Measurements from ENCODE around the gene PIP5K1C.

The PIP5K1C gene

GRCh38 chr19:3700242-3701032, at the start of gene PIP5K1C:
TSS of gene PIP5K1C (minus strand) at chr19:3700468. CDS start at chr19:3700390, 78 bp downstream.
- Histone ChIP-seq H3K27ac (peak within 1 kb of the TSS; percentile 68), H3K36me3 (peaks cover 5% of the 10 kb centered on the region), H3K4me1 (ENCODE audit: control insufficient read depth in 1 of 2, insufficient read depth in 1 of 2, low read depth in 1 of 2, low read length in 1 of 2) (peaks cover 11 to 19% of the 10 kb centered on the region in 2 experiments), H3K9me3 (no peaks in the 10 kb centered on the region), H3K27me3 (peaks cover 10% of the 10 kb centered on the region), H3K4me3 (ENCODE audit: low read depth in 1 of 2, low read length in 1 of 2) (peak within 1 kb of the TSS; percentile 67 to 74)
- TF ChIP-seq CTCF (IDR thresholded peaks at IDR 0.05): peak; percentile 95

- Histone ChIP-seq H3K9me3 (no peaks in the 10 kb centered on the region), H3K4me3 (ENCODE audit: low read depth in 1 of 2, low read length in 1 of 2) (no peak overlapping the region), H3K27ac (no peak overlapping the region), H3K4me1 (ENCODE audit: control insufficient read depth in 1 of 2, insufficient read depth in 1 of 2, low read depth in 1 of 2, low read length in 1 of 2) (no peaks in the 10 kb centered on the region), H3K36me3 (peaks cover 47% of the 10 kb centered on the region), H3K27me3 (no peaks in the 10 kb centered on the region)
- no peak for TF ChIP-seq CTCF (IDR thresholded peaks at IDR 0.05)
Observed at GRCh38 chr19:3748965-3749364, 48.7 kb upstream of the PIP5K1C start.

GRCh38 chr19:3746371-3747056, 46.2 kb upstream of the PIP5K1C start:
- Histone ChIP-seq H3K36me3 (peaks cover 22% of the 10 kb centered on the region), H3K4me1 (ENCODE audit: control insufficient read depth in 1 of 2, insufficient read depth in 1 of 2, low read depth in 1 of 2, low read length in 1 of 2) (no peaks in the 10 kb centered on the region), H3K27me3 (no peaks in the 10 kb centered on the region), H3K27ac (no peak overlapping the region), H3K4me3 (ENCODE audit: low read depth in 1 of 2, low read length in 1 of 2) (no peak overlapping the region), H3K9me3 (no peaks in the 10 kb centered on the region)
- TF ChIP-seq CTCF (IDR thresholded peaks at IDR 0.05): no peak

- H3K4me3 ChIP-seq (ENCODE audit: low read depth in 1 of 2, low read length in 1 of 2): no peak overlapping the region
- H3K9me3 ChIP-seq: no peaks in the 10 kb centered on the region
- H3K27ac ChIP-seq: no peak overlapping the region
- H3K36me3 ChIP-seq: peaks cover 12% of the 10 kb centered on the region
- H3K27me3 ChIP-seq: no peaks in the 10 kb centered on the region
- H3K4me1 ChIP-seq (ENCODE audit: control insufficient read depth in 1 of 2, insufficient read depth in 1 of 2, low read depth in 1 of 2, low read length in 1 of 2): no peaks in the 10 kb centered on the region
- TF ChIP-seq CTCF (IDR thresholded peaks at IDR 0.05): no peak
Observed at GRCh38 chr19:3745363-3746045, 45.2 kb upstream of the PIP5K1C start.

- no peaks in the 10 kb centered on the region for H3K36me3 ChIP-seq
- H3K4me3 ChIP-seq (ENCODE audit: low read depth in 1 of 2, low read length in 1 of 2): no peak overlapping the region
- no peaks in the 10 kb centered on the region for H3K27me3 ChIP-seq
- H3K27ac ChIP-seq: no peak overlapping the region
- H3K4me1 ChIP-seq (ENCODE audit: control insufficient read depth in 1 of 2, insufficient read depth in 1 of 2, low read depth in 1 of 2, low read length in 1 of 2): no peaks in the 10 kb centered on the region
- H3K9me3 ChIP-seq: no peaks in the 10 kb centered on the region
- no peak for TF ChIP-seq CTCF (IDR thresholded peaks at IDR 0.05)
Observed at GRCh38 chr19:3743486-3743885, 43.2 kb upstream of the PIP5K1C start.
